ENCODE measurements around the gene LRP1. TPM values are rescaled to one million over a fixed set of nuclear protein-coding genes. Genes with fewer than 3 reads are reported as not detected.

Gene LRP1
- total RNA-seq, 1 experiment from 2014 or later, result 5.8 TPM

GRCh38 chr12:57194253-57194652 is 66.0 kb downstream of the LRP1 start:
- DNase-seq (ENCODE audit: low spot score), result no peak

GRCh38 chr12:57195186-57195585 is 66.9 kb downstream of the LRP1 start:
- DNase-seq (ENCODE audit: low spot score), result no peak

GRCh38 chr12:57195611-57196371 is 67.5 kb downstream of the LRP1 start:
- no peak for DNase-seq (ENCODE audit: low spot score)

- no peak for DNase-seq (ENCODE audit: low spot score)
Observed at GRCh38 chr12:57196439-57196838, 68.2 kb downstream of the LRP1 start.

GRCh38 chr12:57196956-57197355 is 68.7 kb downstream of the LRP1 start:
- no peak for DNase-seq (ENCODE audit: low spot score)

- no peak for DNase-seq (ENCODE audit: low spot score)
Observed at GRCh38 chr12:57198329-57198728, 70.0 kb downstream of the LRP1 start.

- no peak for DNase-seq (ENCODE audit: low spot score)
Observed at GRCh38 chr12:57199191-57199590, 70.9 kb downstream of the LRP1 start.

- no peak for DNase-seq (ENCODE audit: low spot score)
Observed at GRCh38 chr12:57200497-57200896, 72.2 kb downstream of the LRP1 start.

- no peak for DNase-seq (ENCODE audit: low spot score)
Observed at GRCh38 chr12:57201219-57201618, 72.9 kb downstream of the LRP1 start.

GRCh38 chr12:57201631-57202030 is 73.3 kb downstream of the LRP1 start:
- DNase-seq (ENCODE audit: low spot score), result no peak

GRCh38 chr12:57202321-57202720 is 74.0 kb downstream of the LRP1 start:
- no peak for DNase-seq (ENCODE audit: low spot score)

- no peak for DNase-seq (ENCODE audit: low spot score)
Observed at GRCh38 chr12:57203201-57203600, 74.9 kb downstream of the LRP1 start.

GRCh38 chr12:57203791-57204190 is 75.5 kb downstream of the LRP1 start:
- DNase-seq (ENCODE audit: low spot score), result no peak

- no peak for DNase-seq (ENCODE audit: low spot score)
Observed at GRCh38 chr12:57204454-57204853, 76.2 kb downstream of the LRP1 start.

GRCh38 chr12:57205186-57205585 is 76.9 kb downstream of the LRP1 start:
- DNase-seq (ENCODE audit: low spot score), result no peak

- DNase-seq (ENCODE audit: low spot score), result no peak
Observed at GRCh38 chr12:57205931-57206330, 77.6 kb downstream of the LRP1 start.

GRCh38 chr12:57207731-57208630 is 79.7 kb downstream of the LRP1 start:
- DNase-seq (ENCODE audit: low spot score), result no peak

- no peak for DNase-seq (ENCODE audit: low spot score)
Observed at GRCh38 chr12:57208631-57209282, 80.5 kb downstream of the LRP1 start.

- no peak for DNase-seq (ENCODE audit: low spot score)
Observed at GRCh38 chr12:57209916-57210315, 81.6 kb downstream of the LRP1 start.

GRCh38 chr12:57210461-57210860 is 82.2 kb downstream of the LRP1 start:
- no peak for DNase-seq (ENCODE audit: low spot score)

- DNase-seq (ENCODE audit: low spot score), result no peak
Observed at GRCh38 chr12:57210926-57211692, 82.8 kb downstream of the LRP1 start.

Measured in H4 (cell line).